Retinal pigment epithelial cell (primary cell): Measurements from ENCODE around the gene LHB.
"Not testable (repeated sequence)": the region's sequence is repeated elsewhere in the genome, so short reads cannot be mapped to it uniquely, and the experiment has no call there.

Experiments
- DNase-seq: peaks from one replicate; pipeline ENCODE4 v3.0.0-alpha.2; 2010; ENCODE audit warnings: low read depth
- H3K4me3 ChIP-seq: 2 replicates; pipeline ENCODE4 v1.5.1; 2011; ENCODE audit warnings: mild to moderate bottlenecking, low read length, control low read depth, moderate library complexity
- CTCF ChIP-seq: conservative IDR thresholded peaks from 2 replicates; pipeline ENCODE4 v1.5.1; 2011; ENCODE audit warnings: low read depth, low read length, control low read depth, inconsistent platforms

LHB gene

GRCh38 chr19:49042177-49042576 lies 25.3 kb upstream of the LHB start:
- no peak overlapping the region for H3K4me3 ChIP-seq

GRCh38 chr19:49039736-49040135 lies 22.8 kb upstream of the LHB start:
- DNase-seq, H3K4me3 ChIP-seq: not testable (repeated sequence)

More at GRCh38 chr19:49042177-49042576, 25.3 kb upstream of the LHB start:
- TF ChIP-seq CTCF = no peak
- no peak for DNase-seq

GRCh38 chr19:49038557-49039276 lies 21.8 kb upstream of the LHB start:
- not testable (repeated sequence) for H3K4me3 ChIP-seq, DNase-seq

- DNase-seq, H3K4me3 ChIP-seq: not testable (repeated sequence)
These were observed 21.2 kb upstream of the LHB start for GRCh38 chr19:49038111-49038510.

- H3K4me3 ChIP-seq, DNase-seq: not testable (repeated sequence)
- peak; percentile 52 for TF ChIP-seq CTCF
These were observed 19.9 kb upstream of the LHB start, which contains the start of gene CGB1 for GRCh38 chr19:49036815-49037214. TSS of gene CGB1 (minus strand) at chr19:49036895. CDS start at chr19:49036711, 184 bp downstream.

GRCh38 chr19:49031642-49032301 lies 14.9 kb upstream of the LHB start, which contains the start of gene CGB2:
TSS of gene CGB2 (plus strand) at chr19:49031890. CDS start at chr19:49032096, 206 bp downstream.
- TF ChIP-seq CTCF = peak; percentile 36
- not testable (repeated sequence) for DNase-seq, H3K4me3 ChIP-seq

GRCh38 chr19:49030323-49030722 lies 13.4 kb upstream of the LHB start:
- not testable (repeated sequence) for H3K4me3 ChIP-seq, DNase-seq

GRCh38 chr19:49029749-49030148 lies 12.9 kb upstream of the LHB start:
- H3K4me3 ChIP-seq, DNase-seq: not testable (repeated sequence)

- DNase-seq, H3K4me3 ChIP-seq: not testable (repeated sequence)
These were observed 11.8 kb upstream of the LHB start for GRCh38 chr19:49028686-49029085.

- not testable (repeated sequence) for H3K4me3 ChIP-seq, DNase-seq
These were observed 8.7 kb upstream of the LHB start for GRCh38 chr19:49025599-49025998.

GRCh38 chr19:49025088-49025487 lies 8.2 kb upstream of the LHB start:
- H3K4me3 ChIP-seq, DNase-seq: not testable (repeated sequence)

GRCh38 chr19:49024233-49024632 lies 7.3 kb upstream of the LHB start, which contains the start of gene CGB3:
TSS of gene CGB3 (minus strand) at chr19:49024333. CDS start at chr19:49023971, 362 bp downstream.
- not testable (repeated sequence) for DNase-seq, H3K4me3 ChIP-seq
